CD4-positive, CD25-positive, alpha-beta regulatory T cell (primary cell): ENCODE results near the gene NAALADL2. TPM values are rescaled to one million over a fixed set of nuclear protein-coding genes. Genes with fewer than 3 reads are reported as not detected.

Experiments
- ATAC-seq, 2 donors: fragments of 150-1000 bp; cut with Tn5 transposase; one replicate each; pipeline ENCODE4 v1.10.0; 2021; ENCODE audit warnings: low read depth in 2 of 2, moderate number of reproducible peaks in 2 of 2, moderate library complexity in 1 of 2
- DNase-seq, 3 donors: peaks; one replicate each; pipeline versions ENCODE4 v3.0.0 to v3.0.0-alpha.2; 2012 to 2022; ENCODE audit warnings: mixed read lengths in 1 of 3
- H3K27ac ChIP-seq: one replicate; pipeline ENCODE4 v1.7.0; 2013; ENCODE audit warnings: mild to moderate bottlenecking, low read length; ENCODE audit not compliant: insufficient read depth, poor library complexity, severe bottlenecking
- H3K27me3 ChIP-seq: one replicate; pipeline ENCODE4 v1.7.0; 2013; ENCODE audit warnings: low read length; ENCODE audit not compliant: control insufficient read depth, insufficient read depth
- H3K36me3 ChIP-seq: one replicate; pipeline ENCODE4 v1.7.0; 2013; ENCODE audit warnings: mild to moderate bottlenecking, low read length, moderate library complexity; ENCODE audit not compliant: control insufficient read depth, insufficient read depth
- H3K4me1 ChIP-seq: 2 replicates; pipeline ENCODE4 v1.7.0; 2013; ENCODE audit warnings: mild to moderate bottlenecking, low read length; ENCODE audit not compliant: insufficient read depth, control insufficient read depth, poor library complexity, severe bottlenecking
- H3K4me3 ChIP-seq: one replicate; pipeline ENCODE4 v1.7.0; 2013; ENCODE audit warnings: low read depth, mild to moderate bottlenecking, low read length, moderate library complexity
- H3K9me3 ChIP-seq, 2 experiments: 1 replicate in 1 of 2; 2 replicates in 1 of 2; pipeline ENCODE4 v1.7.0; 2013; ENCODE audit warnings: low read length in 2 of 2, mild to moderate bottlenecking in 1 of 2, moderate library complexity in 1 of 2; ENCODE audit not compliant: control insufficient read depth in 2 of 2
- H3K27ac Mint-ChIP-seq, 3 donors: one replicate each; pipeline ENCODE4 v1.8.0; 2020 to 2022; ENCODE audit warnings: mild to moderate bottlenecking in 3 of 3, mixed read lengths in 3 of 3, moderate library complexity in 2 of 3
- H3K27me3 Mint-ChIP-seq: one replicate; pipeline ENCODE4 v1.8.0; 2022; ENCODE audit warnings: mild to moderate bottlenecking, mixed read lengths
- H3K36me3 Mint-ChIP-seq: one replicate; pipeline ENCODE4 v1.8.0; 2020; ENCODE audit warnings: mixed read lengths
- H3K4me1 Mint-ChIP-seq, 4 donors: one replicate each; pipeline ENCODE4 v1.8.0; 2020 to 2022; ENCODE audit warnings: mixed read lengths in 4 of 4, mild to moderate bottlenecking in 1 of 4
- H3K4me3 Mint-ChIP-seq, 4 donors: one replicate each; pipeline ENCODE4 v1.8.0; 2020 to 2022; ENCODE audit warnings: mild to moderate bottlenecking in 4 of 4, mixed read lengths in 4 of 4, moderate library complexity in 3 of 4
- H3K9me3 Mint-ChIP-seq, 7 donors: one replicate each; pipeline ENCODE4 v1.8.0; 2020 to 2022; ENCODE audit warnings: mixed read lengths in 7 of 7, mild to moderate bottlenecking in 3 of 7, moderate library complexity in 2 of 7
- polyA plus RNA-seq, 4 donors: library from polyadenylated mRNA; unstranded; fragments of 300-500 nt; fragmentation: Illumina TruSeq; gene quantifications; one replicate each; pipeline ENCODE4 v1.2.3, GENCODE V29; 2021
- total RNA-seq: library from RNA; stranded (reverse); gene quantifications from one replicate; pipeline ENCODE4 v1.2.3, GENCODE V29; 2022

The NAALADL2 gene
- total and polyA plus RNA-seq, 5 donors from 2014 or later = not detected

DNA sequence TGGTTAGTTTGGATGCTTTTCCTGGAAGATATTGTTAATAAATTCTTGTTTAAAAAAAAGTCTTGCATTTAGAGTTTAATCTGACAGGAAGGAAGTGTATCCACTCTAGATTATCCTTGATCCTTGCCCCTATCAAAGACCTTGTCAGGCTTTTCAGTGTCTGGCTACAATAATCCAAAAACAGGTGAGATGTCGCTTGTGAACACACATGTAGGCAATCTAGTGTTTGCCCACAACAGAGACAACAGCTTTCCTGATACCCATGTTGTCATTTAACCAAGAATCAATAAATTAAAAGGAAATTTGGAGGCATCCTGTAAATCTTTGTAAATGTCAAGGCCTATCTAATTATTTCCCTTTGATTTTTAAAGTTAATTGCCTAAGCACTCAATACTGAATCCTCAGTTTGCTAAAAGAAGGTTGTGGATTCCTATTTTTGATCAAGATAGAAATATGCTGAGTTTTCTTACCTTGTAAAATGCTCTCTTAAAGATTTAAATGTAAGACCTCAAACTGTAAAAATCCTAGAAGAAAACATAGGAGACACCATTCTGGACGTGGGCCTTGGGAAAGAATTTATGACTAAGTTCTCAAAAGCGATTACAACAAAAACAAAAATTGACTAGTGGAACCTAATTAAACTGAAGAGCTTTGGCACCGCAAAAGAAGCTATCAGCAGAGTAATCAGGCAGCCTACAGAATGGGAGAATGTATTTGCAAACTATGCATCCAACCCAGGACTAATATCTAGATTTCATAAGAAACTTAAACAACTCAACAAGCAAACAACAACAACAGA lies 207.7 kb downstream of the NAALADL2 start:
- ATAC-seq (no peak), DNase-seq (no peak)
- H3K36me3 ChIP-seq = no peaks in the 10 kb centered on the region
- H3K27ac ChIP-seq = no peak overlapping the region
- H3K4me1 Mint-ChIP-seq = no peaks in the 10 kb centered on the region
- no peaks in the 10 kb centered on the region for H3K27me3 Mint-ChIP-seq
- no peaks in the 10 kb centered on the region for H3K9me3 ChIP-seq
- H3K4me3 ChIP-seq = no peak overlapping the region
- H3K4me1 ChIP-seq = no peaks in the 10 kb centered on the region
- H3K27me3 ChIP-seq = no peaks in the 10 kb centered on the region
- no peak overlapping the region for H3K27ac Mint-ChIP-seq
- H3K9me3 Mint-ChIP-seq = peaks cover 0 to 15% (median 1%) of the 10 kb centered on the region in 7 donors
- H3K36me3 Mint-ChIP-seq = no peaks in the 10 kb centered on the region
- no peak overlapping the region for H3K4me3 Mint-ChIP-seq

DNA sequence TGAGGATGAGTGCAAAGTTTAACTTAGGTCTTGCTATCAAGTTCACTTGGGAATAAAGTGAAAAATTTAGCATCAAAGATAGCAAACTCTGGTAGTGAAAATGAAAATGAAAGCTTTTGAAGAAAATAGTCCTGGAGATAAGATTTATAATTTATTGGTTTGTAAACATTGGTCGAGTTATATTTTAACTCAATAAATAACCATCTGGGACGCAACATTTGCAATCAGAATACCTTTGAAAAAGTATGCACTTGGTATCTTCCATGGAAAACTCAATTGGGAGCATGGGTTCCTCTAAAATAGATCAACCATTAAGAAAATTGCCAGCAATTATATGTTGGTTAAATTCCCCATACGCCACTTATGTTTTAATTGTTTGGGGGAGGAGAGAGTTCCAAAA lies 209.5 kb downstream of the NAALADL2 start:
- Mint-ChIP-seq H3K27ac (no peak overlapping the region), H3K4me1 (no peaks in the 10 kb centered on the region)
- no peak overlapping the region for H3K27ac ChIP-seq

DNA sequence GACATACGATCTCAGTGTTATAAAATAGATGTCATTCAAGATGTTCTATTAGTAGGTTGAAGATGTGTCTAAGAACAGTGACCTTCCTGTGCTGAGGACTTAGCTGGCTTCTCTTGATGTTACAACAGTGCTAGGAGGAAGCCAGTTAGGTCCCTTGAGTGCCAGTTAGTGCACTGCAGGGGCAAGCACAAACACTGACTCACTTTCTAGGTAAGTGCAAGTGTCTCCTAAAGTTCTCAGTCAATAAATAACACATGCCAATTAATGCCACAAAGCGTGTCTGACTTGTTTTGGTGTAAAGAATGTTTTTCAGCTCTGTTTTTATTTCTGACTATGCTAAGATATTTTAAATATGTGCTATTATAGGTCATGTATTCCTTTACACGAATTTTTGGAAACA lies 211.8 kb downstream of the NAALADL2 start:
- no peaks in the 10 kb centered on the region for H3K27me3 ChIP-seq
- peaks cover 0 to 5% of the 10 kb centered on the region in 2 experiments for H3K9me3 ChIP-seq
- Mint-ChIP-seq H3K36me3 (no peaks in the 10 kb centered on the region), H3K9me3 (peaks cover 0 to 7% (median 3%) of the 10 kb centered on the region in 7 donors), H3K27me3 (no peaks in the 10 kb centered on the region), H3K4me1 (no peaks in the 10 kb centered on the region), H3K27ac (no peak overlapping the region), H3K4me3 (no peak overlapping the region)
- no peaks in the 10 kb centered on the region for H3K36me3 ChIP-seq
- H3K4me1 ChIP-seq = no peaks in the 10 kb centered on the region
- no peak overlapping the region for H3K4me3 ChIP-seq
- DNase-seq (no peak), ATAC-seq (no peak)
- H3K27ac ChIP-seq = no peak overlapping the region

More for the DNA sequence above, 209.5 kb downstream of the NAALADL2 start:
- no peaks in the 10 kb centered on the region for H3K27me3 Mint-ChIP-seq
- Histone ChIP-seq H3K27me3 (no peaks in the 10 kb centered on the region), H3K36me3 (no peaks in the 10 kb centered on the region), H3K9me3 (no peaks in the 10 kb centered on the region), H3K4me1 (no peaks in the 10 kb centered on the region), H3K4me3 (no peak overlapping the region)
- DNase-seq (no peak), ATAC-seq (no peak)
- H3K9me3 Mint-ChIP-seq = peaks cover 0 to 13% (median 1%) of the 10 kb centered on the region in 7 donors
- no peak overlapping the region for H3K4me3 Mint-ChIP-seq
- H3K36me3 Mint-ChIP-seq = no peaks in the 10 kb centered on the region

DNA sequence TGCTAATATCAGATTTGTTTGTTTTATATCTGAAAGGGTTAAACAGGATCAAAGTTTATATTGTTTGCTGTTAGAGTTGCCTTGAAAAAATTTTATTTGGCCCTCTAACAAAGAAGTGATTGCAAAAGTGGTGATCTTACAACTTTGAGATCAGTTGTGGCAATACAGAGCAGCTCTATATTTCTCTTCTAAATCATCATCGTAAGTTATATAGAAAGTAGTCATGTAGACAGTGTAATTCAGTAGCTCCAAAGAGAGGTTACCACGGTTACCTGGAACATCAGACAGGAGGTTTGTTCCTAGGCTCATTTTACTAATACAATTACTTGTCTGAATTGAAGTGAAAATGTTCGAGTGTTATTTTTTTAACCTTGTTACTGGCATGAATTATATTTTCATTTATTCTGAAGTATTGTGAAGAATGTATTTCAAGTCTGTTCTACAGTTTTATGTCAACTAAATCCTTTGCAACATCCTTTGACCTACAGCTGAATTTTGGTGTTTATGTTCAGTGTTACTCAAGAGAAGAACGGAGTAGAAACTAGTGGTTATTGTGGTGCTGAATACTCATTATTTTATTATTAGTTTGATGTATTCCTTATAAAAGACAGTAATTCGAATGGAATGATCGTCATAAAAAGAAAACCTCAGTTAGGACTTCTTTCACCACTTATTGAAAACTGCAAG lies 214.2 kb downstream of the NAALADL2 start:
- H3K27me3 ChIP-seq = no peaks in the 10 kb centered on the region
- no peaks in the 10 kb centered on the region for H3K27me3 Mint-ChIP-seq
- no peaks in the 10 kb centered on the region for H3K36me3 Mint-ChIP-seq
- H3K27ac Mint-ChIP-seq = no peak overlapping the region
- DNase-seq (no peak), ATAC-seq (no peak)
- H3K9me3 Mint-ChIP-seq = peaks cover 0 to 4% (median 1%) of the 10 kb centered on the region in 7 donors
- no peaks in the 10 kb centered on the region for H3K4me1 ChIP-seq
- H3K4me1 Mint-ChIP-seq = no peaks in the 10 kb centered on the region
- H3K36me3 ChIP-seq = no peaks in the 10 kb centered on the region
- peaks cover 0 to 5% of the 10 kb centered on the region in 2 experiments for H3K9me3 ChIP-seq
- H3K27ac ChIP-seq = no peak overlapping the region
- H3K4me3 ChIP-seq = no peak overlapping the region
- H3K4me3 Mint-ChIP-seq = peak overlapping the region in 1 of 4 donors; percentile 21

DNA sequence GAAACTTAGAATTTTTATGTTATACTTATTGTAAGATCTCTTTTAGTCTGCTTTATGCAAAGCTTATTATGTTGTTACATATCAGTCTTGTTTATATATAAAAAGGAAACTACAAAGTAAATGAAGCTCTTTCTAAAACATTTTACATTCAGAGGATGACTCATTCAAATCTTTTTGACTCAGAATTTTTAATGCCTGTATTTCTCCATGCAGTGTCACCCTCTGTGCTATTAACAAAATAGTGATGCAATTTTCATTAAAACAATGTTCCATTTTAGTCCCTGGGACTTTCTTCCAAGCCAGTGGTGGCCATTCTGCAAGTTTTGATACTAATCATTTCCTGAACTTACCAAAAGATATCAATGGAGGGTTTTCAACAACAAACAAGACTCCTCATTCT lies 216.1 kb downstream of the NAALADL2 start:
- peaks cover 0 to 5% of the 10 kb centered on the region in 2 experiments for H3K9me3 ChIP-seq
- H3K9me3 Mint-ChIP-seq = peaks cover 0 to 4% (median 2%) of the 10 kb centered on the region in 7 donors
- H3K36me3 ChIP-seq = no peaks in the 10 kb centered on the region
- no peaks in the 10 kb centered on the region for H3K4me1 ChIP-seq
- ATAC-seq = no peak
- H3K36me3 Mint-ChIP-seq = no peaks in the 10 kb centered on the region
- no peak overlapping the region for H3K27ac Mint-ChIP-seq
- H3K4me1 Mint-ChIP-seq = no peaks in the 10 kb centered on the region
- DNase-seq = no peak
- H3K4me3 Mint-ChIP-seq = no peak overlapping the region
- no peak overlapping the region for H3K27ac ChIP-seq
- H3K4me3 ChIP-seq = no peak overlapping the region
- no peaks in the 10 kb centered on the region for H3K27me3 ChIP-seq
- H3K27me3 Mint-ChIP-seq = no peaks in the 10 kb centered on the region

DNA sequence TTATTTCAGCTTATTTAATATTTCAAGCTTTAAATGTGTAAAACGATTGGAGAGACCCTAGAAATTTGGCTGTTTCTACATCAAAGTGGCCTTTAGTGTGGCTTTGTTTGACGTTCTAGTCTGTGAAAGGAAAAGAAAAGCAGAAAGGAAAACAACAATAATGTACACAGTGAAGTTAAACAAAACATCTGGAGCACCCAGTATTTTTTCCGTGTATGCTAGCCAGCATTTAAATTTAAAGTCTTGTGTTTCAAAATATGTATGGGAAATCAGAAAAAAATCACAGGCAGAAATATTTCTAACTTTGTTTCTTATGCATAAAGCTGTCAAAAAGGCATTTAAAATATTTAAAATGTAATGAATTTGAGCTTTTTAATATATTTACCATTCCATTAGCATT lies 218.1 kb downstream of the NAALADL2 start:
- Histone ChIP-seq H3K4me3 (no peak overlapping the region), H3K27ac (no peak overlapping the region), H3K9me3 (peaks cover 0 to 5% of the 10 kb centered on the region in 2 experiments), H3K4me1 (no peaks in the 10 kb centered on the region), H3K27me3 (no peaks in the 10 kb centered on the region), H3K36me3 (no peaks in the 10 kb centered on the region)
- Mint-ChIP-seq H3K4me3 (no peak overlapping the region), H3K36me3 (no peaks in the 10 kb centered on the region), H3K4me1 (no peaks in the 10 kb centered on the region), H3K27ac (no peak overlapping the region), H3K9me3 (peaks cover 2 to 9% (median 4%) of the 10 kb centered on the region in 7 donors), H3K27me3 (no peaks in the 10 kb centered on the region)
- ATAC-seq (no peak), DNase-seq (no peak)

DNA sequence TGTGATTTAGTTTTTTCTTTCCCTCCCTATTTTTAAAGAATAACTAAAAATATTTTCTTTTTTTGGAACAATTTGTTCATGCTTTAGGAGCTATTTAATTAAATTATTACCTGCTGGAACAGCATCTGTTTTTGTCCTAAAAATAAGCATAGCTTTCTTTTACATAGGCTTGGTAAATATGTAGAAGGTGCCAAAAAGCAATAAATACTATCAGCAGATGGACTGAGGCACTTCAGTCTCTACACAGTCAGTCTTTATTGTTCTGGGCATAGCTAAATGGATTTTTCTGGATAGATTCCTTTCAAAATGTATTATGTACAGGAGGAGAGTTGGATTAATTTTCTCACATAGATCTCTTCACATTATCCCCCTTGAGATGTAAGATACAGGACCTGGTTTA lies 223.5 kb downstream of the NAALADL2 start:
- Mint-ChIP-seq H3K27ac (no peak overlapping the region), H3K9me3 (peaks cover 2 to 10% (median 6%) of the 10 kb centered on the region in 7 donors), H3K4me1 (no peaks in the 10 kb centered on the region), H3K4me3 (no peak overlapping the region), H3K36me3 (no peaks in the 10 kb centered on the region), H3K27me3 (no peaks in the 10 kb centered on the region)
- Histone ChIP-seq H3K27ac (no peak overlapping the region), H3K36me3 (no peaks in the 10 kb centered on the region), H3K4me1 (no peaks in the 10 kb centered on the region), H3K27me3 (no peaks in the 10 kb centered on the region), H3K9me3 (peaks cover 0 to 2% of the 10 kb centered on the region in 2 experiments), H3K4me3 (no peak overlapping the region)
- DNase-seq (no peak), ATAC-seq (no peak)
